Measurements from ENCODE around the gene FMN2.
A peak's percentile ranks its signal among the peaks of the same experiment; 100 is the strongest.
"Not testable (repeated sequence)": the region's sequence is repeated elsewhere in the genome, so short reads cannot be mapped to it uniquely, and the experiment has no call there.

Gene FMN2

DNA sequence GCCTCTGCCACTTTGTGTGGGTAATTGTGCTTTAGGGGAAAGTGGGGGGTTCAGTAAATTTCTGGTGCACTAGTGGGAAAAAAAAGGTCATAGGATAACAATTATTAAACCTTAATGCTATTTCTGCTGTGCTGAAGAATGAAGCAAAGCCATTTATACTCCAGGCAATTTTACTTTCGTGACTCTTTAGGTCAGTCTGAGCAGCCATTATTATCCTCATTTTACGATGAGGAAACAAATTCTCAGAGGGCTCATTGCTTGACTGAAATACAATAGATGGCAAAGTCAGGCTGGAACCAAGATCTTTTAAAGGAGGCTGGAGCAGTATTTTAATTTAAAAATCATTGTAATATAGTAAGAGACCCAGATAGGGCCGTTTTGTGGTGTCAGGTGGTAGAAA is 272.2 kb downstream of the FMN2 start:
- DNase-seq (ENCODE audit: low read depth), result no peak

DNA sequence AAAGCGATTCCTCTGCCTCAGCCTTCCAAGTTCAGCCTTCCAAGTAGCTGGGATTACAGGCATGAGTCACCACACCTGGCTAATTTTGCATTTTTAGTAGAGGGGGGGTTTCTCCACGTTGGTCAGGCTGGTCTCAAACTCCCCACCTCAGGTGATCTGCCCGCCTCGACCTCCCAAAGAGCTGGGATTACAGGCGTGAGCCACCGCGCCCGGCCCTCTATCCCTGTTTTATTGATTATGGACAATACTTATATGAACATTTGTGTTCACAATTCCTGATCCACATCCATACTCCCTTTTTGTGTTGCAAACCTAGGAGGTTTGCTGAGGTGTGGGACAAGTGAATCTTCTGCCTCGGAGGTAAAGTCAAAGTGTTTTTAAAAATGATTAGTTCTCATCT is 275.0 kb downstream of the FMN2 start:
- no peak for DNase-seq (ENCODE audit: low read depth)

DNA sequence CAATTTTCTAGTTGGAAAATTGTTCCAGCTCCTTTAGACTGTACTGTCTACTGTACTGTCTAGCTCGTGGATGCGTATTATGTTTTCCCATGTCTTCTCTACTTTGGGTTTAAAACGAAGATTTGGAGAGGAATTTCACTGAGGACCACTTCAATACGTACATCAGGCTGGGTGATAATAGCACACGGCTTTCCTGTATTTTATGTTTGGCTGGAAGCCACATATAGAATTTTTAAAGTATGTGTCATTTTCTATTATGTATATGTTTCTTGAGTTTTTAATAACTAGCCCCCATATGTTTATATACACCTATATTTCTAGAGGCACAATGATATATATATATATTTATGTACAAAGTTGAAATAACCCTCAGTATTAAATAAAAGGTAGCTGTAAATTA is 293.9 kb downstream of the FMN2 start:
- DNase-seq (ENCODE audit: low read depth), result no peak

DNA sequence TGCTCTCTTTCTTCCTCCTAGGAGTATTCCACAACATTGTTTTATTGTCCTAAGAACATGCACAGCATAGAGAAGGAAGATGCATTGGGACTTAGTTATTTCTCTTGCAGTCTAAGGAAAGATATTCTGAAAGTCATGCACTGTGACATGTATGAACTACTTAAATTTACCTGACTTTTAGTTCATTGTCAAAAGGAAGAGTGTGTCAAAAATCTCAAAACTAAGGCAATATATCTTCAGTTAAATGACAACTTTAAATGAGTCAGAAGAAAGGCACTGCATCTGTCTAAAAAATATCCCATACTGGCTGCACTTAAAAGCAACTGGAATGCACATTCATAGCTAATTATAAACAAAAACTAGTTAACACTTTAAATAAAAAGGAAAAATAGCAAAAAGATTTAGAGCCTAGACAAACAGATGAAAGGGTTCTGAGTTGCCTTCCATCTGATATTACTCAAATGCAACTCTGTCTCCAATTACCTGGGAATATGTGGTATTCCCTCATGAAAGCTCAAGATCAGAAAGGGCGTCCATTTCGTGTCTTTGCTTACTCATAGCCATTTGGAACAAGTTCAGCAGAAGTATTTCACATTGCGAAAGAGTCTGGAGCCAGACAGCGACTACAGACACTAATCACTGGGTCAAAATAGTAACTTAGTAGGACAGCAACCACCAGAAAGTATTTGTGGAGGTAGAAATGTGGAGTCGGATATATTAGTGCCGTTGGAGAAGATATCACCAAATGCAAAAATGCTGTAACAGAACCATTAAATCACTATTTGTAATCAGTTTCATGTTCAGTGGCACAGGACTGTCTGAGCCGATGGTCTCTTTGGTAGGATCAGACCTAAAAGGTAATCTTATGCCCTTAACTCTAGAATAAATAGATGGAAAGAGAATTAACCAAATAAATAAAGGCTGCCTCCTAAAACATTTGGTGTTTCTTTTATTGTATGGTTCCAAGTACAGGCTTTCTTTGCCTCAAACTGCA is 294.6 kb downstream of the FMN2 start:
- peak; percentile 93 for DNase-seq (ENCODE audit: low read depth)

DNA sequence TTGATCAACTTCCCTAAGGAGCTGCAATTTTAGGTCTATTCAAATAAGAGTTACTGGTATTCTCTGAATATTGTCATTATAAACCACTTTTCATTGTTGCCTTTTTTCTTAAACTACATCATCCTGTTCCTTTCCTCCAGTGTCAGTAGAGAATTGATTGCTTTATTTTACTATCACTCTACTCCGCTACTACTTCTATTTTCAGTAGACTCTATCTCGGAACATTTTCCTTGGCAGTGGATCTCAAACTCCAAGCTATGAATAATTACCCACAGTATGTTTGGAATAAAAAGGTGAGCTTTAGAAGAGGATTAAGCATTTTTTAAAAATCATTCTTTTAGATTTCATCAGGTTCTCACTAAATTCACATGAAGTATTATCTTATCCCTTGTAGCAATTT is 295.4 kb downstream of the FMN2 start:
- peak; percentile 12 for DNase-seq (ENCODE audit: low read depth)

DNA sequence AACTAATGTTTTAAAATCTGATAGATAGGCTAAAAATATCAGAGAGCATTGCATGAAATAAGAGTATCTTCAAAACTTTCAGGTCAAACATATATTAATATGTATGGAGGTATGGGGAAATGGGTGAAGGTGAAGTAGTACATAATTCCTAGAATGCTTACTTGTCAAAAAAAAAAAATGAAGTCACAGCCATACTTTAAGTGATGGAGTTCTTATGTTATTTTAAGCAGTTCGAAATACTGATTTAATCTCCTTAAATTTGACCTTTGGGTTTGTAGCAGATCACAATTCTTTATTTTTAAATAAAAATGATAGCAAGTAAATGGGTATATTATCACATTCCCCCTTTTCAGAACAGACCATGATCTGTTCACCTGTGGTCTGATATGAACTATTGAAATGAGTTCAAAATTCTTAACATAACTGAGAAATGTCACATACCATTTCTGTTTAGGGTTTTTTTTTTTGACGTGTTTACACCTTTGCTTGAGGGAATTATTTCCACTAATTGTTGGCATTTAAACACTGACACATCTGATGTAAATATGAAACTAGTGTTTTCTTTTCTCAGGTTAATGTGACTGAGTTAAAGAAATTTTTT is 300.1 kb downstream of the FMN2 start:
- no peak for DNase-seq (ENCODE audit: low read depth)

DNA sequence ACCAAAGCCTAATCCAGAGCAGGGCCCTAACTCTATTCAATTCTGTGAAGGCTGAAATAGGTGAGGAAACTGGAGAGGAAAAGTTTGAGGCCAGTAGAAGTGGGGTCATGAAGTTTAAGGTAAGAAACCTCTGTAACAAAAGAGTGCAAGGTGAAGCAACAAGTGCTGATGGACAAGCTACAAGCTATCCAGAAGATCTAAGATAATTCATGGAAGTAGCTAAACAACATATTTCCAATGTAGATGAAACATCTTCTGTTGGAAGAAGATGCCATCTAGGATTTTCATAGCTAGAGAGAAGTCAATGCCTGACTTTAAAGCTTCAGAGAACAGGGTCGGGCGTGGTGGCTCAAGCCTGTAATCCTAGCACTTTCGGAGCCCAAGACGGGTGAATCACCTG is 302.7 kb downstream of the FMN2 start:
- no peak for DNase-seq (ENCODE audit: low read depth)

DNA sequence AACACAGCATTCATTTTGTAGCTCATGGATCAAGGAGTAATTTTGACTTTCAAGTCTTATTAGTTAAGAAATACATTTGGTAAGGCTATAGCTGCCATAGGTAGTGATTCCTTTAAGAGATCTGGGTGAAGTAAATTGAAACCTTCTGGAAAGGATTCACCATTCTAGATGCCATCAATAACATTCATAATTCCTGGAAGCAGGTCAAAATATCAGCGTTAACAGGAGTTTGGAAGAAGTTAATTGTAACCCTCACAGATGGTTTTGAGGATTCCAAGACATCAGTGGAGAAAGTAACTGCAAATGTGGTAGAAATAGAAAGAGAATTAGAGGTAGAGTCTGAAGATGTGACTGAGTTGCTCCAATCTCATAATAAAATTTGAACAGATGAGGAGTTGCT is 303.7 kb downstream of the FMN2 start:
- DNase-seq (ENCODE audit: low read depth), result no peak

DNA sequence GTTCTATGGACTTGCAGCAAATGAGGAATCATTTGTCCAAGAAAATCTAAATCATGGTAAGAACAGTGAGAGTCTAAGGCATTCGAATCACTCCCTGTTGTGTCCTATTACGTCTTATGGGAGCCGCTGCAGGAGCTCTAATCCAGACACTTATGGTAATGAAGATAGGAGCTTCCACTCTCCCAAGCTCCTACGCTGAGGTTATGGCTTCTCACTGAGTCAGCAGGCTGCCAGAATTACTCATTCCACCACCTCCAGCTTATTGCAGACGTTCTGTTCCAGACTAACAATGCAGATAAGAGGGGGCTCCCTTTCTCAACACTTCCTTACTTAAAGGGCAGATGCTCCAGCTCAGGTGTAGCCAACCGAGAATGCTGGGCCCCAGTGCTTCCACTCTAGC is 307.7 kb downstream of the FMN2 start:
- DNase-seq (ENCODE audit: low read depth), result peak; percentile 99

DNA sequence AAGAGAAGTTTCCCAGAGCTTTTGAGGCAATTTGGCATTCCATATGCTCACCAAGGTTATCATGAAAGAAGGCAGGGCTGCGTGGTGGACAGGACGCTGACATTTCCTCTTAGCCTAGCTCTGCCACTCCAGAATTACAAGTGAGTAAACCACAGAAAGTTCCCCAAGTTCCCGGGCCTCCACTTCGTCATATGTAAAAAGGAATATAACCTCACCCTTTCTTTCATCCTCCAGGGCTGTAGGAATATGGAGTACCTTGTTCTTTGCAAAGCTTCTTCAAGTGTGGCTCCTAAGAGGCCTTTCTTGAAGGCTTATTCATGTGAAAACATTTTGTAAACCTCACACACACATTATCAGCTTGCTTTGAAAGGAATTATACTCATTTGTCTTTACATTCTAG is 310.0 kb downstream of the FMN2 start:
- peak; percentile 47 for DNase-seq (ENCODE audit: low read depth)

DNA sequence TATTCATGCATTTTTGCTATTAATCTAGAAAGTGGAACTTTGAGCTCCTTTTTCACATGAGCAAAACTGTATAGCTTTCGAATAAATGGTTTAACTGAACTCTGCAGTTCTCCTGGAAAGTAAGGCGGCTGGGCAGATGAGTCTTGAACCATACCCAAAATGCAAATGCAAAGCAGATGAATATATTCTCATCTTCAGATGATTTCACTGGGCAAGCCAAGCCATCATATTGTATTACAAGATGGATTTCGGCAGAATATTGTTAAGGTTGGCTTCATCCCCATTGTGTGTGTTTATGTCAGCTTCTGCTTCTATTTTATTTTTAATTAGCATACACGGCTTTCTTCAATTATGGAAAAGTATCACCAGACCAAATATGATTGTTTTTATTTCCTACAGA is 310.6 kb downstream of the FMN2 start:
- DNase-seq (ENCODE audit: low read depth), result no peak

DNA sequence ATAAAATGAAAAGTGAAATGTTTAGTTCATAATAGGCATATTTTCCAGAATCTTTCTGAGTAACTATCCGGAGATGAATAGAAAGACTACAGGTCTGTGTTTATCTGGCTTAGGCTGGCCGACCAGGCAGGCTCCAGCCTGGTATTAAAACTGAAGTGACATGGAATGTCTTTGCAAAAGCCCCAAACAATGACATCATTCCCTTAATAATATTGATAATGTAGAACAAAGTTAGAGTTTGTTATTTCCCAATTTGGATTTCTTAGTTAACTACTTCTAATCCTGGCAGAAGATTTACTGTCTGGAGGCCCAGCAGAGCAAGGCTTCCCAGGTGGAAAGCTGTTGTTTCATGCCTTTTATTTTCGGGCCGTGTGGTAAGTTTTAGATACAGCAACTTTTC is 312.6 kb downstream of the FMN2 start:
- DNase-seq (ENCODE audit: low read depth), result no peak

DNA sequence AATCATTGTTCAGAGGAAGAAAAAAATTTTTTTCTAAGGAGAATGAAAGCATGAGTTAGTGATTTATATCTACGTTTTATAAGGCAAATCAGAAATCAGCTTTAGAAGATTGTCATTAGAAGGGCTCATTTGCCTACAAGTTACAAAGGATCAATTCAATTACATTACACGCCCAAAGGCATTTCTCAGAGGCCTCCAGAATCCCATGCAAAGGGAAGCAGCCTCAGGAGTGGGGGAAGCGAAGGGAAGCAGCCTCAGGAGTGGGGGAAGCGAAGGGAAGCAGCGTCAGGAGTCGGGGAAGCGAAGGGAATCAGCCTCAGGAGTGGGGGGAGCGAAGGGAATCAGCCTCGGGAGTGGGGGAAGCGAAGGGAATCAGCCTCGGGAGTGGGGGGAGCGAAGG is 314.1 kb downstream of the FMN2 start:
- DNase-seq (ENCODE audit: low read depth), result no peak

DNA sequence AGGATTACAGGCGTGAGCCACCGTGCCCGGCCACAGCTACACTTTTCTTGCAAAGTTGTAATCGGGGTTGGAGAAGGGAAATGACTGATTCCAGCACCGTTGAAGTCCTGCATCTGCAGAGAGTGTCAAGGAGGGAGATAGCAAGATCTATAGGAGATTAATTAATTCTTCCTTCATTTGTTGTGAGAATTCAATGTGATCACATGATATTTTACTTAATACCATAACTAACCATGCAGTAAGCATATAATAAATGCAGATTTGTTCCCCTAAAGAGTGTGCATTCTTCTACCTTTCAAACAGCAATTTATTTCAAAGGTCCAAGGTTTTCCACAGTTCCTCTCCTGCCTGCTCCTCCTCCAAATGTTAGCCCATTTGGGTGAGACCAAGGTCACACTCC is 315.7 kb downstream of the FMN2 start:
- DNase-seq (ENCODE audit: low read depth), result no peak

DNA sequence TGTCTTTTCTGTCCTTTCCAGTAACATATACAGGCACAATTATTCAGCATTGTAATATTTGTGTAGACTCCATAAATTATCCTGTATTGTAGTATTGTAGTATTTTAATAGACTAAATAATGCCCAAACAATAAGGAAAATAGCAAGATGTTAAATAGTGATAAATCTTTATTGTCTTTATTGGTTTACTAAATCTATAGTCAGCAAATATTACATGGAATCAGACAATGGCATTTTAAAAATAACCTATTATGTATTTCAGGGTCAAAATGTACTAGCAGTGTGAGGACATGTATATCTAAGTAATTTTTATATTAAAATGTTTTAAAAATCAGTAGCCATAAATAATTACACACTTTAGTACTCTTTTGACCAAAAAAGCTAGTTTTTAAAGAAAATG is 317.9 kb downstream of the FMN2 start:
- no peak for DNase-seq (ENCODE audit: low read depth)

DNA sequence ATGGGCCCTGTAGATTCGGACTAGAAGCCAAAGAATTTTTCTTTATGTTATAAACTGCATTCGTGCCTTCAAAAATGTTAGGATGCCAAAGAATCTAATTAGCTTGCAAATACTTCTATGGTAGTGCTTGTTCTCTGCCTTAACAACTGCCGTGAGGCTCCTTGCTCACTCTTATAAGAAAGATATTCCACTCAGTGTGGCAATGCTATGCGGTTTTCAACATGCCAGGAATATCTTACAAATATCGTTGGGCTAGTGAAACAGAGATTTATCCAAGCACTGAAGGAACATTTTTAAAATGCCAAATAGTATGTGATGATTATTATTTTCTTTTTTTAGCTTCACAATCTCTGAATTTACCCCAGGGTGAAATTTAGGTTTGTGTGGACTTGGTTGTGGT is 322.0 kb downstream of the FMN2 start:
- peak; percentile 91 for DNase-seq (ENCODE audit: low read depth)

DNA sequence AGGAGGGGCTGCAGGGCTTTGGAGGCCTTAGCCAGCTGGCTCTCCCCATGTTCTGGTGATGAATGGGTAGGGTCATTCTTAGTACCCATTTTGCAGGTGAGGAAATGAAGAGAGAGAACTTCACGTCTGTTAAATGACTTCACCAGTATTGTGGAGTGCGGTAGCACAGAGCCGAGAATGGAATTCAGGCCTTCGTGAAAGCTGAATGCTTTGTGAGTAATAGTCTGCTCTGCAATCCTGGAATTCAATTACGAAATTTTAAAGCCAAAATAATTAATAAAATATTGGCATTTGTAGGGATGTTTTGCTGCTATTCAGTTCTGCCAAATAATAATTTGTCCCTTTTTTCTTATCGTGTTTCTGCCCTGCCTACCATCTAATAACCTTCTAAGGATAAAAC is 322.6 kb downstream of the FMN2 start:
- peak; percentile 91 for DNase-seq (ENCODE audit: low read depth)

DNA sequence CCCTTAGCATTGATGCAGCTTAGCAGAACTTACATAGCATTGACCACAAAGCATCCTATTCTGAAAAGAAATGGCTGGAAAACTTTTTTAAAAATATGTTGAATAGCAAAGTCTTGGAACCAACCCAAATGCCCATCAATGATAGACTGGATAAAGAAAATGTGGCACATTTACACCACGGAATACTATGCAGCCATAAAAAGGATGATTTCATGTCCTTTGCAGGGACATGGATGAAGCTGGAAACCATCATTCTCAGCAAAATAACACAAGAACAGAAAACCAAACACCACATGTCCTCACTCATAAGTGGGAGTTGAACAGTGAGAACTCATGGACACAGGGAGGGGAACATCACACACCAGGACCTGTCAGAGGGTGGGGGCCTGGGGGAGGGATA is 323.3 kb downstream of the FMN2 start:
- DNase-seq (ENCODE audit: low read depth), result not testable (repeated sequence)

DNA sequence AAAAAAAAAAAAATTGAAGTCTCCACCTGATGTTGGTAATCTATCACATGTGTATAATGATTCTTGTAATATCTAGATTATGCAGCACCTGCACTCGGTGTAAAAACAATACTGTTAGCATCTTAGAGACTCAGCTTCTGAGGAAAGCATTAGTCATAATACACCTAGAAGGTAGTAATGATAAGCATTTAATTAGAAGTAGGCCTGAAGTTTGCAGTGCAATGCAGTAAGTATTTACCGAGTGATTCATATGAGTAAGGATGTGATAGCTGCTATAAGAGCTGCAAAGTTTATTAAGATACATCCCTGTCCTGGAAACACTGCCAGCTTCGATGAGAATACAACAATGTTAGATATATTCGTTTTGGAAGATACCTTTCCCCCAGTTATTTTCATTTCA is 323.8 kb downstream of the FMN2 start:
- DNase-seq (ENCODE audit: low read depth), result peak; percentile 2

DNA sequence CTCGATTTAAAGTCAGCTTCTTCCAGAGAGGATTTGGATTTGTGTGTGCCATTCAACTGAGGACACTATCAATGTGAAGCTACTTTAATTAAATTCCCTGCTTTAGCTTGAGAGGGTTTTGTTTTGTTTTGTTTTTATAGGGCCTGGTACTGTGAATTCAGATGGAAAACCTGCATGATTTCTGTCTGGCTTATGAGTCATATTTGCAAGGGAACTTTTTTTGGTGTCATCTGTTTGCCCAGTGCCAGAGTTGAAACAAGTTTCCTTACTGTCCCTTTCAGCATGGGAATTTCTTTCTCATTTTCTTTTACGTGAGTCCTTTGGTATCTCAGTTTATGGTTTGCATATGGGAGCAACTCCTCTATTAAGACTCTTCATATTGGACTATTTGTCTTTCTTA is 325.6 kb downstream of the FMN2 start:
- no peak for DNase-seq (ENCODE audit: low read depth)

DNA sequence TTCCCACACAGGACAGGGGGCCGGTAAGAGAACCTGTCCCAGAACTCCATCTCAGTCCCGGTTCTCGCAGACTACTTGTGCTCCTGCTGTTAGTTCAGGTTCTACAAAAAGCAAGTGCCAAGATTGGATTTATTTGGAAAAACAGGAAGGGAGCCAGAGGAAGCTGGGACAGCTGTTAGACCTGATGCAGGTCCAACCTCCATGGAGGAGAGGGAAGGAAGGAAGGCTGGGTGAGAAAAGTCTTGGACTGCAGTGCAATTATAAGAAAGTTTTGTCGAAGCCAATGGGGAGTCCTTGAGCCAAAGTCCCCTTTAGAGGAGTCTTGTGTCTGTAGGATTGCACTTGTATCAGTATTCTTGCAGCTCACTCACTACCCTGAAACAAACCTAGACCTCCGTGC is 329.1 kb downstream of the FMN2 start:
- no peak for DNase-seq (ENCODE audit: low read depth)

DNA sequence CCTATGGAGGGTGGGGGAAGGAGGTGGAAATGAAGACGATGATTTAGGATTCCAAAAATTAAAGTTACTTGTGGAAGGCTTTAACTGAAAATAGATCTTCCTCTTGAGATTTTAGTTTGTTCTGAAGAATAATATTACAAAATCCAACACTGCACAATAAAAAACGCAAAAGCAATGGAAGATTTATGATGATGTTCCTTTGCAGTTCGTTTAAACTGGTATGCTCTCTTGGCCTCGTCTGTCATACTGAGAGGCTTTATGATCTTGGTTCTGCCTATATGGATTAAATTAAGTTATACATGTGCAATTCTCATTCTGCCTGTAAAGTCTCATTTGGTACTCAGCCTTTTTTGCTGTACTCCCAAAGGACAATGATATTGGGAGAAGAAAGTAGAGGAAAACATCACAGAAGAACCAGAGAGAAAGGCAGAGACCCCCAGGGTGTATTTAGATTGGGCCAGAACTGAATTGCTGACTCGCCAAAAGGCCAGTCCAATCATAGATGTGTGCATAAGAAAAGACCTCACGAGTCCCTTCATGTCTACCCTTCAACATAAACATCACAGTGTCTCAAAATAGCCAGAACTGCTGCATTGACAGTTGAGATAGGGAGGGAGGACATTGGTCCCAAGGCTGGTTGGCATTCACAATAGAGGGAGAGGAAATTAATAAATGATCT is 331.7 kb downstream of the FMN2 start:
- DNase-seq (ENCODE audit: low read depth), result no peak
